SK-N-SH (cell line): Measurements from ENCODE around the gene AGBL4. TPM values are rescaled to one million over a fixed set of nuclear protein-coding genes. Genes with fewer than 3 reads are reported as not detected.

ENCODE experiments used
- CTCF ChIA-PET: fragments of 300-600, 350-600 bp; formaldehyde crosslinking; extraction: SDS; loops from one replicate; lab custom pipeline; 2021; lab: Yijun Ruan, JAX
- POLR2A ChIA-PET: fragments of 350-600 bp; sonication (Branson Sonifier 250); formaldehyde crosslinking; extraction: SDS; loops from one replicate; lab custom pipeline; 2020; ENCODE audit warnings: antibody characterized with exemption, inconsistent platforms; lab: Yijun Ruan, JAX
- DNase-seq: peaks from one replicate; pipeline ENCODE4 v3.0.0; 2012
- H2AFZ ChIP-seq: fragments of 200-600 bp; sonication (generic); 2 replicates; pipeline ENCODE4 v1.8.1; 2016; ENCODE audit warnings: antibody characterized with exemption, mild to moderate bottlenecking, low read depth
- H3F3A ChIP-seq: fragments of 200-600 bp; sonication (generic); replicated peaks from 2 replicates; pipeline ENCODE3; 2016; ENCODE audit warnings: antibody characterized with exemption, mild to moderate bottlenecking; ENCODE audit not compliant: insufficient read depth
- H3K27ac ChIP-seq, 2 experiments: fragments of 200-500 bp in 1 of 2; fragments of 200-600 bp in 1 of 2; sonication (Bioruptor generic) in 1 of 2; sonication (generic), shearing (Covaris generic) in 1 of 2; 2 replicates each; pipeline versions ENCODE4 v1.5.1 to v1.6.1; 2014 to 2016; ENCODE audit warnings: low read depth in 2 of 2, inconsistent platforms in 1 of 2, low read length in 1 of 2, mild to moderate bottlenecking in 1 of 2, mixed read lengths in 1 of 2
- H3K27me3 ChIP-seq: fragments of 200-600 bp; sonication (generic), shearing (Covaris generic); 2 replicates; pipeline ENCODE4 v1.6.1; 2016; ENCODE audit warnings: mixed run types; ENCODE audit not compliant: insufficient read depth
- H3K36me3 ChIP-seq, 2 experiments: fragments of 200-500 bp in 1 of 2; fragments of 200-600 bp in 1 of 2; sonication (Bioruptor generic) in 1 of 2; sonication (generic) in 1 of 2; replicated peaks in 1 of 2; 2 replicates each; pipeline versions ENCODE3 to v1.5.1; 2014 to 2016; ENCODE audit warnings: low read length in 1 of 2, mild to moderate bottlenecking in 1 of 2; ENCODE audit not compliant: insufficient read depth in 2 of 2, control insufficient read depth in 1 of 2
- H3K4me1 ChIP-seq, 2 experiments: fragments of 200-500 bp in 1 of 2; fragments of 200-600 bp in 1 of 2; sonication (Bioruptor generic) in 1 of 2; sonication (generic), shearing (Covaris generic) in 1 of 2; 2 replicates each; pipeline versions ENCODE4 v1.5.1 to v1.6.1; 2014 to 2016; ENCODE audit warnings: low read depth in 1 of 2, low read length in 1 of 2, mixed run types in 1 of 2; ENCODE audit not compliant: insufficient read depth in 2 of 2, control insufficient read depth in 1 of 2
- H3K4me2 ChIP-seq: fragments of 200-600 bp; sonication (generic), shearing (Covaris generic); 2 replicates; pipeline ENCODE4 v1.6.1; 2017; ENCODE audit warnings: mixed run types
- H3K4me3 ChIP-seq, 2 experiments: fragments of 200-500 bp in 1 of 2; fragments of 200-600 bp in 1 of 2; sonication (Bioruptor generic) in 1 of 2; sonication (generic), shearing (Covaris generic) in 1 of 2; 2 replicates each; pipeline versions ENCODE4 v1.5.1 to v1.8.1; 2014 to 2016; ENCODE audit warnings: low read depth in 2 of 2, inconsistent platforms in 1 of 2, low read length in 1 of 2, mild to moderate bottlenecking in 1 of 2, mixed read lengths in 1 of 2, moderate library complexity in 1 of 2
- H3K79me2 ChIP-seq: fragments of 200-600 bp; sonication (generic); 2 replicates; pipeline ENCODE4 v1.8.1; 2017; ENCODE audit warnings: mild to moderate bottlenecking; ENCODE audit not compliant: insufficient read depth
- H3K9ac ChIP-seq: fragments of 200-600 bp; sonication (generic); 2 replicates; pipeline ENCODE4 v1.6.1; 2017; ENCODE audit warnings: mixed run types
- H3K9me2 ChIP-seq: fragments of 200-600 bp; sonication (generic); 2 replicates; pipeline ENCODE4 v1.6.1; 2017; ENCODE audit warnings: mixed run types
- H3K9me3 ChIP-seq: fragments of 200-600 bp; sonication (generic); 2 replicates; pipeline ENCODE4 v1.6.1; 2017; ENCODE audit warnings: mixed run types, mild to moderate bottlenecking, moderate library complexity
- H4K20me1 ChIP-seq: fragments of 200-600 bp; sonication (generic); 2 replicates; pipeline ENCODE4 v1.6.1; 2017; ENCODE audit warnings: mild to moderate bottlenecking, mixed run types; ENCODE audit not compliant: insufficient read depth
- CTCF ChIP-seq: fragments of 200-600 bp; sonication (generic); IDR thresholded peaks from 2 replicates; pipeline ENCODE4 v1.6.1; 2017; ENCODE audit warnings: antibody characterized with exemption, mild to moderate bottlenecking, moderate library complexity
- ELF1 ChIP-seq: IDR thresholded peaks from 2 replicates; pipeline ENCODE4 v1.4.0; 2012
- EP300 ChIP-seq, 2 experiments: IDR thresholded peaks; 2 replicates each; pipeline versions ENCODE4 v1.4.0 to v1.6.1; 2012; ENCODE audit warnings: borderline replicate concordance in 1 of 2, low read depth in 1 of 2, low read length in 1 of 2
- FOXM1 ChIP-seq: IDR thresholded peaks from 2 replicates; pipeline ENCODE4 v1.4.0; 2012; ENCODE audit warnings: low read depth, mild to moderate bottlenecking
- MAX ChIP-seq: IDR thresholded peaks from 2 replicates; pipeline ENCODE4 v1.4.0; 2012; ENCODE audit warnings: low read depth
- MEF2A ChIP-seq: IDR thresholded peaks from 2 replicates; pipeline ENCODE4 v1.4.0; 2012; ENCODE audit warnings: low read depth, borderline replicate concordance
- NFIC ChIP-seq: IDR thresholded peaks from 2 replicates; pipeline ENCODE4 v1.4.0; 2012; ENCODE audit warnings: borderline replicate concordance
- PBX3 ChIP-seq: IDR thresholded peaks from 2 replicates; pipeline ENCODE4; 2012
- RAD21 ChIP-seq: IDR thresholded peaks from 2 replicates; pipeline ENCODE4 v1.6.1; 2012; ENCODE audit warnings: mild to moderate bottlenecking, low read length
- REST ChIP-seq: IDR thresholded peaks from 2 replicates; pipeline ENCODE4 v1.6.1; 2012; ENCODE audit warnings: mild to moderate bottlenecking, low read depth, low read length, moderate library complexity
- RFX5 ChIP-seq: IDR thresholded peaks from 2 replicates; pipeline ENCODE4 v1.6.1; 2012; ENCODE audit warnings: mild to moderate bottlenecking, improper control_type of control experiment, low read length
- SIN3A ChIP-seq: IDR thresholded peaks from 2 replicates; pipeline ENCODE4 v1.6.1; 2012; ENCODE audit warnings: low read depth, mild to moderate bottlenecking, low read length, moderate library complexity, borderline replicate concordance
- TAF1 ChIP-seq: IDR thresholded peaks from 2 replicates; pipeline ENCODE4 v1.6.1; 2012; ENCODE audit warnings: low read depth, mild to moderate bottlenecking, low read length, moderate library complexity, borderline replicate concordance
- TCF12 ChIP-seq: IDR thresholded peaks from 2 replicates; pipeline ENCODE4 v1.4.0; 2012
- USF1 ChIP-seq: IDR thresholded peaks from 2 replicates; pipeline ENCODE4 v1.4.0; 2012; ENCODE audit warnings: low read depth, borderline replicate concordance
- USF2 ChIP-seq: fragments of 150-350 bp; IDR thresholded peaks from 2 replicates; pipeline ENCODE4 v1.6.1; 2017; ENCODE audit warnings: antibody characterized with exemption, low read length, low read depth, borderline replicate concordance
- YY1 ChIP-seq: IDR thresholded peaks from 2 replicates; pipeline ENCODE4 v1.4.0; 2012; ENCODE audit warnings: low read depth, mild to moderate bottlenecking
- ZBTB33 ChIP-seq: IDR thresholded peaks from 2 replicates; pipeline ENCODE4 v1.4.0; 2012; ENCODE audit warnings: low read depth, borderline replicate concordance
- WGBS: methylation state at CpG from one replicate; pipeline ENCODE4 v1.1.6; 2017; ENCODE audit warnings: low lambda C conversion rate; 5-methylcytosine and 5-hydroxymethylcytosine counted together
- polyA plus RNA-seq, 3 experiments: library from polyadenylated mRNA; depleted of rRNA; stranded (reverse); fragments of >200 nt; gene quantifications; 2 replicates each; pipeline ENCODE4 v1.2.3, GENCODE V29; 2012

Gene AGBL4
- polyA plus RNA-seq, 1 of the 3 experiments (the other 2 are of a cell fraction), result 0.07 TPM

GRCh38 chr1:49318218-49318617, 705.5 kb downstream of the AGBL4 start:
- Histone ChIP-seq H3K9ac (no peak overlapping the region), H3K9me3 (no peaks in the 10 kb centered on the region), H3K27ac (no peak overlapping the region), H3K9me2 (0 out of 2 replicates have a peak, but pooled peaks cover 3% of the 10 kb centered on the region), H3K36me3 (no peaks in the 10 kb centered on the region)
- POLR2A ChIA-PET, result no interaction called here
- 95% methylated on average over 2 of the region's 2 CpGs for WGBS
- CTCF ChIA-PET, result interaction anchor here (1.6 kb wide), 1 partner anchor 9 kb away, joined by 3 read pairs; no protein-coding TSS in a partner anchor
- TF ChIP-seq NFIC (no peak), ZBTB33 (no peak), MAX (no peak), PBX3 (no peak), TCF12 (no peak), SIN3A (no peak), USF2 (no peak), YY1 (no peak), TAF1 (no peak), RFX5 (no peak), EP300 (IDR thresholded peaks at IDR 0.05; ENCODE audit: borderline replicate concordance in 1 of 2, low read depth in 1 of 2, low read length in 1 of 2) (no peak), RAD21 (no peak), ELF1 (no peak), USF1 (no peak)
- TF ChIP-seq, all 33 proteins: peak for 0
- H3K4me2 ChIP-seq, result no peak overlapping the region
- H3K4me3 ChIP-seq, result no peak overlapping the region
- H3K4me1 ChIP-seq, result peaks cover 0 to 3% of the 10 kb centered on the region in 2 experiments; a peak in 1 of 4 replicates
- DNase-seq, result no peak
- H4K20me1 ChIP-seq, result no peaks in the 10 kb centered on the region
- no peak overlapping the region for H2AFZ ChIP-seq
- H3F3A ChIP-seq, result no peaks in the 10 kb centered on the region
- H3K79me2 ChIP-seq, result no peaks in the 10 kb centered on the region
- no peaks in the 10 kb centered on the region for H3K27me3 ChIP-seq

GRCh38 chr1:49307457-49307856, 716.3 kb downstream of the AGBL4 start:
- Histone ChIP-seq H3K9me2 (no peaks in the 10 kb centered on the region), H3K4me3 (no peak overlapping the region), H3K36me3 (no peaks in the 10 kb centered on the region), H3K27ac (no peak overlapping the region), H3K9me3 (no peaks in the 10 kb centered on the region), H2AFZ (no peak overlapping the region), H4K20me1 (no peaks in the 10 kb centered on the region), H3K79me2 (no peaks in the 10 kb centered on the region), H3K9ac (no peak overlapping the region; the same call in 1 of the 2 replicates), H3K4me2 (no peak overlapping the region; the same call in 1 of the 2 replicates), H3F3A (no peaks in the 10 kb centered on the region), H3K27me3 (no peaks in the 10 kb centered on the region), H3K4me1 (no peaks in the 10 kb centered on the region; a peak in 2 of 4 replicates)
- TF ChIP-seq CTCF (no peak), MEF2A (no peak), FOXM1 (no peak), REST (no peak), EP300 (IDR thresholded peaks at IDR 0.05; ENCODE audit: borderline replicate concordance in 1 of 2, low read depth in 1 of 2, low read length in 1 of 2) (no peak)
- ChIA-PET CTCF (no interaction called here), POLR2A (no interaction called here)
- no peak for DNase-seq
